Erythroblast (primary cell): ENCODE measurements around the gene COL6A6.

Experiments
- GATA1 ChIP-seq: IDR thresholded peaks from 2 replicates; pipeline ENCODE4 v1.6.1; 2011; ENCODE audit warnings: low read depth, mild to moderate bottlenecking, control low read depth, low read length, moderate library complexity
- POLR2A ChIP-seq: IDR thresholded peaks from 2 replicates; pipeline ENCODE4 v1.6.1; 2011; ENCODE audit warnings: mild to moderate bottlenecking, low read length

DNA sequence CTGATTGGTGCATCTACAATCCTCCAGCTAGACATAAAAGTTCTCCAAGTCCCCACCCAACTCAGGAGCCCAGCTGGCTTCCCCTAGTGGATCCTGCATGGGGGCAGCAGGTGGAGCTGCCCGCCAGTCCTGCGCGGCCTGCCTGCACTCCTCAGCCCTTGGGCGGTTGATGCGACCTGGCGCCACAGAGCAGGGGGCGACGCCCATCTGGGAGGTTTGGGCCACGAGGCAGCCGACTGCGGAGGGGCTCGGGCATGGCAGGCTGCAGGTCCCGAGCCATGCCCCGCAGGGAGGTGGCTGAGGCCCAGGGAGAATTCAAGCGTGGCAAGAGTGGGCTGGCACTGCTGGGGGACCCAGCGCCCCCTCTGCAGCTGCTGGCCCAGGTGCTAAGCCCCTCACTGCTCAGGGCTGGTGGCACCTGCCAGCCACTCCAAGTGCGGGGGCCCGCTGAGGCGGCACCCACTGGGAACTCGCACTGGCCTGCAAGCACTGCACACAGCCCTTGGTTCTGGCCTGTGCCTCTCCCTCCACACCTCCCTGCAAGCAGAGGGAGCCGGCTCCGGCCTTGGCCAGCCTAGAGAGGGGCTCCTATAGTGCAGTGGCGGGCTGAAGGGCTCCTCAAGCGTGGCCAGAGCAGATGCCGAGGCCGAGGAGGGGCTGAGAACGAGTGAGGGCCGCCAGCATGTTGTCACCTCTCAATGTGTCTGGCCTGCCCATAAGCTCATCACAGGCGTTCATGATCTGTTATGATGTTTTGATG, 30.1 kb downstream of the COL6A6 start:
- TF ChIP-seq POLR2A (no peak), GATA1 (no peak)
